H1 (cell line): ENCODE data around the gene BTBD16. TPM values are rescaled to one million over a fixed set of nuclear protein-coding genes. Genes with fewer than 3 reads are reported as not detected.

Experiments used
- CTCF ChIA-PET: fragments of 300-600 bp; sonication (Branson Sonifier 250); formaldehyde crosslinking; loops from one replicate; lab custom pipeline; 2021; ENCODE audit not compliant: partially characterized antibody; lab: Charles Lee
- POLR2A ChIA-PET: fragments of 300-600 bp; sonication (Branson Sonifier 250); formaldehyde crosslinking; loops from one replicate; lab custom pipeline; 2021; ENCODE audit warnings: inconsistent platforms; ENCODE audit not compliant: partially characterized antibody; lab: Charles Lee
- DNase-seq, 2 experiments: peaks; one replicate each; pipeline versions ENCODE4 v3.0.0 to v3.0.0-alpha.2; 2010 to 2022; ENCODE audit warnings: low spot score in 2 of 2, low read depth in 1 of 2, mixed read lengths in 1 of 2
- FAIRE-seq: peaks from 2 replicates; lab custom pipeline; 2011; peaks lifted over from hg19 to GRCh38; lab: Jason Lieb, UNC
- H2AFZ ChIP-seq: 2 replicates; pipeline ENCODE4 v1.8.1; 2012; ENCODE audit warnings: low read length, inconsistent platforms
- H2AK5ac ChIP-seq: 2 replicates; pipeline ENCODE4 v1.6.1; 2013; ENCODE audit warnings: low read depth, low read length
- H2BK120ac ChIP-seq: replicated peaks from 2 replicates; pipeline ENCODE3; 2013; ENCODE audit warnings: low read depth, low read length, inconsistent platforms
- H2BK12ac ChIP-seq: 2 replicates; pipeline ENCODE4 v1.6.1; 2013; ENCODE audit warnings: low read depth, low read length
- H2BK15ac ChIP-seq: 2 replicates; pipeline ENCODE4 v1.6.1; 2013; ENCODE audit warnings: low read length
- H2BK20ac ChIP-seq: 2 replicates; pipeline ENCODE4 v1.6.1; 2013; ENCODE audit warnings: low read length
- H2BK5ac ChIP-seq: 2 replicates; pipeline ENCODE4 v1.6.1; 2013; ENCODE audit warnings: low read depth, low read length
- H3K14ac ChIP-seq: 2 replicates; pipeline ENCODE4 v1.6.1; 2013; ENCODE audit warnings: inconsistent platforms; ENCODE audit not compliant: insufficient read length
- H3K18ac ChIP-seq: 2 replicates; pipeline ENCODE4 v1.6.1; 2013; ENCODE audit warnings: low read length; ENCODE audit errors: extremely low read depth
- H3K23ac ChIP-seq: 2 replicates; pipeline ENCODE4 v1.6.1; 2013; ENCODE audit warnings: inconsistent platforms; ENCODE audit not compliant: insufficient read length
- H3K23me2 ChIP-seq: 2 replicates; pipeline ENCODE4 v1.6.1; 2013; ENCODE audit warnings: low read depth, low read length
- H3K27ac ChIP-seq: 2 replicates; pipeline ENCODE4 v1.6.1; 2011; ENCODE audit warnings: low read depth, low read length, inconsistent platforms
- H3K27me3 ChIP-seq, 4 experiments: replicated peaks in 1 of 4; 1 replicate in 1 of 4; 2 replicates in 3 of 4; pipeline versions ENCODE4 v1.6.1 to v1.8.1; 2011 to 2013; ENCODE audit warnings: low read length in 3 of 4, mild to moderate bottlenecking in 3 of 4, inconsistent platforms in 2 of 4, mixed read lengths in 2 of 4, moderate library complexity in 1 of 4; ENCODE audit not compliant: control insufficient read depth in 3 of 4, insufficient read depth in 3 of 4; ENCODE audit errors: extremely low read depth in 1 of 4
- H3K36me3 ChIP-seq, 4 experiments: 2 replicates each; pipeline versions ENCODE4 v1.6.1 to v1.8.1; 2011 to 2013; ENCODE audit warnings: mild to moderate bottlenecking in 4 of 4, low read length in 3 of 4, moderate library complexity in 2 of 4, control low read depth in 1 of 4, inconsistent platforms in 1 of 4; ENCODE audit not compliant: insufficient read depth in 4 of 4, control insufficient read depth in 2 of 4
- H3K4ac ChIP-seq: replicated peaks from 2 replicates; pipeline ENCODE3; 2013; ENCODE audit warnings: low read length, low read depth, mixed read lengths, inconsistent platforms; ENCODE audit not compliant: insufficient read length
- H3K4me1 ChIP-seq, 4 experiments: replicated peaks in 1 of 4; 1 replicate in 1 of 4; 2 replicates in 3 of 4; pipeline versions ENCODE4 v1.6.1 to v1.8.1; 2011 to 2013; ENCODE audit warnings: low read length in 3 of 4, inconsistent platforms in 2 of 4, mixed read lengths in 1 of 4; ENCODE audit not compliant: insufficient read depth in 4 of 4, control insufficient read depth in 3 of 4
- H3K4me2 ChIP-seq, 2 experiments: 2 replicates each; pipeline versions ENCODE4 v1.6.1 to v1.8.1; 2011 to 2013; ENCODE audit warnings: low read depth in 2 of 2, low read length in 2 of 2, control low read depth in 1 of 2, inconsistent platforms in 1 of 2, mild to moderate bottlenecking in 1 of 2; ENCODE audit not compliant: insufficient read depth in 1 of 2
- H3K4me3 ChIP-seq, 4 experiments: fragments of 200-600, 300-600 bp in 1 of 4; sonication (generic), shearing (Covaris generic), sonication (Bioruptor Twin) in 1 of 4; 2 replicates each; pipeline versions ENCODE4 v1.5.1 to v1.8.1; 2011 to 2016; ENCODE audit warnings: low read length in 4 of 4, low read depth in 3 of 4, control low read depth in 2 of 4, inconsistent platforms in 2 of 4, mild to moderate bottlenecking in 2 of 4, mixed read lengths in 1 of 4, moderate library complexity in 1 of 4; ENCODE audit not compliant: insufficient read depth in 2 of 4; ENCODE audit errors: extremely low read depth in 1 of 4
- H3K56ac ChIP-seq: replicated peaks from 2 replicates; pipeline ENCODE3; 2013; ENCODE audit warnings: low read depth, mild to moderate bottlenecking, mixed read lengths, low read length, inconsistent platforms; ENCODE audit not compliant: insufficient read length
- H3K79me1 ChIP-seq: 2 replicates; pipeline ENCODE4 v1.6.1; 2013; ENCODE audit warnings: low read depth, low read length, control low read depth
- H3K79me2 ChIP-seq, 2 experiments: 2 replicates each; pipeline versions ENCODE4 v1.6.1 to v1.8.1; 2012 to 2013; ENCODE audit warnings: low read length in 2 of 2, mild to moderate bottlenecking in 2 of 2, inconsistent platforms in 1 of 2; ENCODE audit not compliant: insufficient read depth in 2 of 2, control insufficient read depth in 1 of 2
- H3K9ac ChIP-seq, 4 experiments: replicated peaks in 1 of 4; 1 replicate in 1 of 4; 2 replicates in 3 of 4; pipeline versions ENCODE4 v1.6.1 to v1.8.1; 2011 to 2013; ENCODE audit warnings: low read depth in 3 of 4, low read length in 3 of 4, control low read depth in 2 of 4, mild to moderate bottlenecking in 2 of 4, moderate library complexity in 2 of 4, inconsistent platforms in 1 of 4; ENCODE audit errors: extremely low read depth in 1 of 4
- H3K9me3 ChIP-seq, 2 experiments: 2 replicates each; pipeline versions ENCODE4 v1.6.1 to v1.8.1; 2012 to 2013; ENCODE audit warnings: mild to moderate bottlenecking in 2 of 2, moderate library complexity in 2 of 2, control low read depth in 1 of 2, inconsistent platforms in 1 of 2, low read depth in 1 of 2, low read length in 1 of 2, mixed read lengths in 1 of 2; ENCODE audit not compliant: insufficient read depth in 2 of 2
- H4K20me1 ChIP-seq, 2 experiments: replicated peaks in 1 of 2; 2 replicates each; pipeline versions ENCODE3 to v1.8.1; 2011 to 2013; ENCODE audit warnings: inconsistent platforms in 2 of 2, low read length in 2 of 2, mild to moderate bottlenecking in 1 of 2; ENCODE audit not compliant: insufficient read depth in 2 of 2, control insufficient read depth in 1 of 2
- H4K5ac ChIP-seq: 2 replicates; pipeline ENCODE4 v1.6.1; 2013; ENCODE audit warnings: low read length, low read depth, mixed read lengths, inconsistent platforms; ENCODE audit not compliant: insufficient read length
- H4K8ac ChIP-seq: 2 replicates; pipeline ENCODE4 v1.8.0; 2013; ENCODE audit warnings: mild to moderate bottlenecking, moderate library complexity, low read length, inconsistent platforms; ENCODE audit not compliant: insufficient read depth; ENCODE audit errors: extremely low read depth
- H4K91ac ChIP-seq: replicated peaks from 2 replicates; pipeline ENCODE3; 2013; ENCODE audit warnings: low read length, mixed read lengths, inconsistent platforms; ENCODE audit not compliant: insufficient read length
- CBX8 ChIP-seq: fragments of 300-800, 300-1000 bp; sonication (generic); IDR thresholded peaks from 2 replicates; pipeline ENCODE4 v1.7.1; 2016; ENCODE audit warnings: low read depth, low read length, borderline replicate concordance
- CHD2 ChIP-seq: IDR thresholded peaks from 2 replicates; pipeline ENCODE4 v1.6.1; 2012; ENCODE audit warnings: low read length, improper control_type of control experiment
- E2F6 ChIP-seq: IDR thresholded peaks from 2 replicates; pipeline ENCODE4 v1.6.1; 2012; ENCODE audit warnings: inconsistent platforms
- GABPA ChIP-seq: IDR thresholded peaks from 2 replicates; pipeline ENCODE4 v1.6.1; 2011; ENCODE audit warnings: mild to moderate bottlenecking, low read length, moderate library complexity, borderline replicate concordance; ENCODE audit not compliant: insufficient read depth
- KDM4A ChIP-seq: IDR thresholded peaks from one replicate; pipeline ENCODE4 v1.7.1; 2012; ENCODE audit warnings: low read depth, mild to moderate bottlenecking, moderate library complexity, low read length, inconsistent platforms; ENCODE audit not compliant: severe bottlenecking
- KDM5A ChIP-seq: fragments of 200-600 bp; IDR thresholded peaks from 2 replicates; pipeline ENCODE4 v1.7.1; 2012; ENCODE audit warnings: mild to moderate bottlenecking, low read length, inconsistent platforms, mixed read lengths
- MAFK ChIP-seq: IDR thresholded peaks from 2 replicates; pipeline ENCODE4 v1.6.1; 2012; ENCODE audit warnings: low read depth, mild to moderate bottlenecking, improper control_type of control experiment, low read length
- POU5F1 ChIP-seq: IDR thresholded peaks from 2 replicates; pipeline ENCODE4 v1.6.1; 2011; ENCODE audit warnings: low read depth, mild to moderate bottlenecking, low read length, moderate library complexity
- RAD21 ChIP-seq, 2 experiments: IDR thresholded peaks in 1 of 2; conservative IDR thresholded peaks in 1 of 2; 2 replicates each; pipeline ENCODE4 v1.6.1; 2011; ENCODE audit warnings: low read depth in 2 of 2, low read length in 2 of 2, improper control_type of control experiment in 1 of 2, inconsistent platforms in 1 of 2, mild to moderate bottlenecking in 1 of 2, moderate library complexity in 1 of 2
- RXRA ChIP-seq: IDR thresholded peaks from 2 replicates; pipeline ENCODE4 v1.6.1; 2011; ENCODE audit warnings: low read depth, mild to moderate bottlenecking, low read length, moderate library complexity; ENCODE audit not compliant: insufficient read depth
- SIRT6 ChIP-seq: IDR thresholded peaks from one replicate; pipeline ENCODE4 v1.7.1; 2012; ENCODE audit warnings: low read length, inconsistent platforms
- SIX5 ChIP-seq: IDR thresholded peaks from 2 replicates; pipeline ENCODE4 v1.6.1; 2011; ENCODE audit warnings: mild to moderate bottlenecking, low read depth, low read length
- SUZ12 ChIP-seq: fragments of 200-600 bp; sonication (generic); IDR thresholded peaks from 2 replicates; pipeline ENCODE4 v1.6.1; 2012; ENCODE audit warnings: mild to moderate bottlenecking, inconsistent platforms, low read length, moderate library complexity, mixed read lengths
- TAF1 ChIP-seq: IDR thresholded peaks from 2 replicates; pipeline ENCODE4 v1.6.1; 2011; ENCODE audit warnings: mild to moderate bottlenecking, low read depth, low read length
- WGBS, 2 experiments: shearing (Covaris generic) in 1 of 2; methylation state at CpG; one replicate each; pipeline versions ENCODE4 v1.1.6 to v1.1.7; 2013 to 2015; ENCODE audit warnings: low lambda C conversion rate in 2 of 2, mixed read lengths in 2 of 2, inconsistent platforms in 1 of 2, low coverage in 1 of 2, missing lambda C conversion rate in 1 of 2; ENCODE audit not compliant: insufficient replicate concordance in 2 of 2, insufficient coverage in 1 of 2, insufficient read length in 1 of 2; ENCODE audit errors: extremely low coverage in 1 of 2, missing lambda C conversion rate in 1 of 2; 5-methylcytosine and 5-hydroxymethylcytosine counted together
- polyA plus RNA-seq, 7 experiments: library from polyadenylated mRNA; depleted of rRNA in 3 of 7; stranded (reverse) in 5 of 7; unstranded in 2 of 7; fragments of >200 nt in 5 of 7; fragments of 200-250 nt in 2 of 7; gene quantifications; 1 replicate in 5 of 7; 2 replicates in 1 of 7; 4 replicates in 1 of 7; pipeline versions ENCODE4 v1.2.1 to v1.2.3, GENCODE V29; 2011 to 2013; ENCODE audit warnings: missing spikeins in 2 of 7, mixed read lengths in 2 of 7
- total RNA-seq: library from RNA; stranded (reverse); fragmentation: NEBNext Ultra II Directional; extraction: Animal tissue kit (Norgen Biotek cat#: 25700); gene quantifications from 2 replicates; pipeline ENCODE4 v1.2.1, GENCODE V29; 2021

Gene BTBD16
- total and polyA plus RNA-seq, 2 of the 8 experiments (the other 6 are each of a cell fraction or from before 2014, with no cell fraction given) = 0.05 TPM; not detected in 1

- H2BK20ac ChIP-seq = no peak overlapping the region
- H3K4me1 ChIP-seq = peaks cover 0 to 7% (median 1%) of the 10 kb centered on the region in 4 experiments; a peak in 3 of 7 replicates
- H3K36me3 ChIP-seq = no peaks in the 10 kb centered on the region
- H3K14ac ChIP-seq = no peak overlapping the region
- no peak overlapping the region for H2AFZ ChIP-seq
- H3K18ac ChIP-seq = no peak overlapping the region
- no peak overlapping the region for H3K4me2 ChIP-seq
- H3K27ac ChIP-seq = no peak overlapping the region
- H3K23me2 ChIP-seq = no peaks in the 10 kb centered on the region
- H2BK12ac ChIP-seq = no peak overlapping the region
- no peaks in the 10 kb centered on the region for H3K9me3 ChIP-seq
- no peak overlapping the region for H3K9ac ChIP-seq
- H4K8ac ChIP-seq = no peak overlapping the region
- no peaks in the 10 kb centered on the region for H4K20me1 ChIP-seq
- H2BK120ac ChIP-seq = no peak overlapping the region
- no peak overlapping the region for H3K23ac ChIP-seq
- no peaks in the 10 kb centered on the region for H3K79me1 ChIP-seq
- DNase-seq = no peak
- H2BK5ac ChIP-seq = no peak overlapping the region
- H2BK15ac ChIP-seq = no peak overlapping the region
- no peak overlapping the region for H4K5ac ChIP-seq
- FAIRE-seq = no peak
- H3K79me2 ChIP-seq = no peaks in the 10 kb centered on the region
- H3K4me3 ChIP-seq = no peak overlapping the region
- ChIA-PET CTCF (interaction anchor here (0.6 to 4.5 kb wide), 8 partner anchors 9 to 259 kb away, joined by 3 to 36 read pairs (median 4); no protein-coding TSS in a partner anchor), POLR2A (no interaction called here)
- H3K56ac ChIP-seq = no peak overlapping the region
- H2AK5ac ChIP-seq = no peak overlapping the region
- 86% methylated on average over 5 of the region's 5 CpGs; no CpG with 5 or more reads in 1 of the 2 experiments for WGBS, 2 experiments
- no peak overlapping the region for H4K91ac ChIP-seq
- no peak overlapping the region for H3K4ac ChIP-seq
- no peaks in the 10 kb centered on the region for H3K27me3 ChIP-seq
- TF ChIP-seq KDM5A = no peak
- no peak for TF ChIP-seq RXRA
- TF ChIP-seq RAD21 (IDR thresholded peaks at IDR 0.05 in 1 of 2, conservative IDR thresholded peaks at IDR 0.05 in 1 of 2; ENCODE audit: low read depth in 2 of 2, low read length in 2 of 2) = no peak
- no peak for TF ChIP-seq KDM4A
- TF ChIP-seq POU5F1 = no peak
- TF ChIP-seq CHD2 = no peak
- TF ChIP-seq CBX8 = no peak
- TF ChIP-seq MAFK = no peak
- TF ChIP-seq TAF1 = no peak
- no peak for TF ChIP-seq SIX5
- no peak for TF ChIP-seq SUZ12
- TF ChIP-seq SIRT6 = no peak
- no peak for TF ChIP-seq E2F6
- TF ChIP-seq GABPA = no peak
These were observed 35.2 kb downstream of the BTBD16 start for GRCh38 chr10:122306282-122306681.
